HG03432 (cell line): Measurements from ENCODE around the gene FAM53B.

Source experiments
- ATAC-seq: cut with Tn5 transposase; IDR thresholded peaks from one replicate; pipeline ENCODE4 v1.9.1; 2021; ENCODE audit warnings: mild to moderate bottlenecking, moderate library complexity; ENCODE audit not compliant: unreplicated experiment

Gene FAM53B

DNA sequence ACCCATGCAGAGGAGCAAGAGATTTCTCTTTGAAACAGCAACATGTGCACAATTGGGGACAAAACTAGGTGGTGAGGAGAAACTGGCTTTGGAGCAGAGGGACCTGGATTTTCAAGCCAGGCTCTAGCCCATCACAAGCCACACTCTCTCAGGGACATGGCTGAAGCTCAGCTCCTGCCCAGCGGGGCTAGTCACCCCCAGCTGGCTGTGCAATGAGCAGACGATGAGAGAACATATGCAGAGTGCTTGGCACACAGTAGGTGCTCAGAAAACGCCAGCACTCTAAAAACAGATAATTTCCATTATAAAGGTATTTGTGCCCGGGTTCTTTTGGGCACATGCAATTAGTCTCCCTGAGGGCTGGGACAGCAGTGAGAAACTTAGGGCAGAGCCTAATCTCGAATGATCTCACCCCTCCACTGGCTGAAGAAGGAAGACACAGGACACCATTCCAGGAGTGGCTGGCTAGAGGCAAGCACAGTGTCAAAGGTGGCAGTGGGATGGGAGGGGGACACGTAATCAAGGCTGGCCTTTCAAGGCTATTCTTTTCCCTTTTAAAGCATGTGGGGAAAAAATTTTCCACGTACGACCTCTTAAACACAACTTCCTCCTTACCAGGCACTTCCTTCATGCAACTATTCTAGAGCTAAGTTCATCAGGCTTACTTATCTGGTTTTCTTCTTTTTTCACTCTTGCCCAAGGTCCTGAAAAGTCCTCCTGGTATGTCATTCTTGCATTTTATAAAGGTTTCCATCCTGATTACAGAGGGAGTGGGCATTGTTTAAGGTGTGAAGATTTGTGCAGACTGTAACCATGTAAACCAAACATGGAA lies 15.1 kb downstream of the FAM53B start:
- no peak for ATAC-seq

GRCh38 chr10:124728071-124728829 lies 15.9 kb downstream of the FAM53B start:
- peak; percentile 27 for ATAC-seq

DNA sequence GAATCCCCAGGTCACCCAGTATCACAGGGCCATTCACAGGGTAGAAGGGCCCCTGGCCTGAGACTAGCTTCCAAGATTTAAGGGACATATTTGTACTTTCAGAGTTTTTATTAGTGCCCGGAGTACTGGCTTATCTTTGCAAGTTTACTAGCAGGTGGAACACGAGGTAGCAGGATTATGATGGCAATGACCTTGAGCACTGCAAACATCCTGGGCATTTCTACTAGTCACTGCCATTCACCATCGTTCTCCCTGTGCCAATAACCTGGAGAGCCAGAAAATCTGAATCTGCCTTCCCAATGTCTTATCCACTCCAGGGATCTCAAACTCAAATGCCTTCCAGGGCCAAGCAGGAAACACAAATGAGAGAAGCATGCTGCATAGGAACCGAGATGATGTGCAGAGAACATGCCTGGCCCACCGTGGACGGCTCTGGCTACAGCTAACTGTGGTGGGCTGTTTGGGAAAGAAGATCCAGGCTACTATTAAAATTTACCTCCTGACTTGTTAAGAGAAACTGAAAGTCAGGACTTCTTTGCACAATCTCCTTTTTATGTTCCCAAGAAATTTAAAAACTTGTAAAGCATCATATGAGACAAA lies 16.7 kb downstream of the FAM53B start:
- ATAC-seq, result no peak

DNA sequence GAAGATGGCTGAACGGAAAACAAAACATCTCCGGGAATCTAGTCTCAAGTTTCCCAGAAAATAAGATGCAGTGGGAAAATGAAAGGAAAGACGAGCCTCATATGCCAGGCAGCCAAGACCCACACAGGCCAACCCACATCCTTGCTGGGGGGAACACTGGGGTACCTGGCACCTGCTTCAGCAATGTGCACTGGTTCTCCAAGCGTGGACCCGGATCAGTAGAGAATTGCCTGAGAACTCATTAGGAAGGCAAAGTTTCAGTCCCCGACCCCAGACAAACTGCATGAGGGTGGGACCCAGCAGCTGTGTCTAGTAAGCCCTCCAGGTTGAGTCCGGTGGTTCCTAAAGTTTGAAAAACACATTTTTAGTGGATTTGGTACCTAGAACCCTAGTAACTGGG lies 18.4 kb downstream of the FAM53B start:
- ATAC-seq, result no peak

- ATAC-seq, result no peak
Observed at GRCh38 chr10:124725171-124725631, 19.0 kb downstream of the FAM53B start.

GRCh38 chr10:124724279-124725027 lies 19.7 kb downstream of the FAM53B start:
- no peak for ATAC-seq

DNA sequence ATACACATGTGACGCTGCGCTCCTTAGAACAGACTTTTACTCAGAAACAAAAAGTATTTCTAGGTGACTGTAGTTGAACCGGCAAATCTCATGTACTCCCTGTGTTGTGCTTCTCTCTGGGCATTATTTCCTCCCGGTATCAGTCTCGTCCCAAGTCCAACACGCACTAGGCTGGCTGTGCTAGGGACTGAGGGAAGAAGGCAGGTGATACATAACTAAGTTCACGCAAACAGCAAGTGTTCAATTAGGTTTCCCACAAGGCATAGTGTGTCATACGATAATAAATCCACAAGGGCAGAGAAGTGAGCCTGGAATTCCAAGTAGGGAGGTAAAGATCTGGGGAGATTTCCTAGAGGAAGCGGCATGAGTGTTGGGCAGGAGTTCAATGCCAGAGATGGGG lies 20.4 kb downstream of the FAM53B start:
- ATAC-seq, result no peak

DNA sequence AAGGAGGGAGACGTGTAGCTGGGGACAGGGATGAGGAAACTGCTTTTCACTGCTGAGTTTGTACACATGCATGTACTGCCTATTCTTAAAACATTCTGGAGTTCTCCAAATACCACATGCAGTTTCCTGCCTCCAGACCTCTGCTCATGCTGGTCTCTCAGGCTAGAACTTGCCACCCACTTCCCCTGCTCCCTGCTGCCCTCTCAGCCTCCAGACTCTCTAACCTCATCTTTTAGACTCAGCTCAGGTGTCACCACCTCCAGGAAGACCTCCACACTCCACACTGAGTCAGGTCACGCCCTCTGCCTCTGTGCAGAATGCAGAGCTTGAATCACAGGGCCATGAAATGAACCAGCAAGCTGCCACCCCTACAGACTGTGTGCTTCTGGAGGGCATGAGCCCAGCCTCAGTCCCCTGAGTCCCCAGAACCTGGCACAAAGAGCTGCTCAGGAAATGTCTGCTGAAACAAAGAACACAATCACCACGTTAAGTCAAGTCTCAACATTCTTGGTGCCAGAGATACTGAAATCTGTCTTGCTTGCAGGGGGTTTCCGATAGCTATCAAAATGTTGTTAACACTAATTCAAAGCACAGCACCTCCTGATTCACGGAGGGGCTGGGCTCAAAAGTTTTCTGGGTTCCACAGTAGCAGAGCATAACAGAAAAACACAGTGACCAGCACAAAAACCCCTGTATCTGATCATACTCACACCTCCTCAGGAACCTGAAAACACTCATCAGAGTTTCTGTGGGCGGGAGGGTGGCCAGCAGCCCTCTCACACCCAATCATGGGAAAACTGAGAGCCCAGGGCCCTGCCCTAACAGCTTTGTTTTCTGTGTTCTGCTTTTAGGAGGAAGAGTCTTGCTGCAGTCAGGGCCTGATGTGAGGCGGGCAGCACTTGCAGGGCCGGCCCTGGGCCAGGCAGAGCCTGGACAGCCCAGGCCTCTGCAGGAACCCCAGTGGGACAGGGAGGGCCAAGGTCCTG lies 21.1 kb downstream of the FAM53B start:
- ATAC-seq, result peak; percentile 70

GRCh38 chr10:124721330-124722045 lies 22.7 kb downstream of the FAM53B start:
- ATAC-seq, result no peak

DNA sequence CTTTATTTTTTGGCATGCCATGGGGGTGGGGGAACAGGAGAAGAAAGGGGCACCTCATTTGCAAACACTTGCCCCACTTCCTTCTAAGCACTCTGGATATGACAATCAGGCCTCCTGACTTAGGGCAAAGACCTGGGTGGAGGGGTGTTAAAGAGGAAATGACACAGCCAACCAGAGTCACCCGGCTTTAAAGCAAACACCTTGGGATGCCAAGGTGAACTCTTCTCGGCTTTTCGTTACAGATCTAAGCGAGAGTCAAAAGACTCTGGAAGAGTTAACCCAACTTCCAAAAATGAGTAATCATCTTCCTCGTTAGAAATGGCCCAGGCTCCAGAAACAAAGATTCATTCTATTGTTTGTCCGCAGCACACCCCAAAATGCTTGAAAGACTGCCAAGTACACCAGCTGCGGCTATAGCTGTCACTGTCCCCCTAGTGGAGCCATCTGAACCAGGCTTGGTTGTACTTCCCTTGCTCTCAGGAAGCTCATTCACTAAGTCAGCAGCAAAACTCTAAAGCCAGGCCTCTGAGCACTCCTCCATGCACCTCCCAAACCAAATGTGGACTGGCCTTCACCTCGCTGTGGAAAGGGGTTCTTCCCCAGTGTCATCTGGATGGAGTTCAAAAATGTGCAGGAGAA lies 24.8 kb downstream of the FAM53B start:
- peak; percentile 44 for ATAC-seq

DNA sequence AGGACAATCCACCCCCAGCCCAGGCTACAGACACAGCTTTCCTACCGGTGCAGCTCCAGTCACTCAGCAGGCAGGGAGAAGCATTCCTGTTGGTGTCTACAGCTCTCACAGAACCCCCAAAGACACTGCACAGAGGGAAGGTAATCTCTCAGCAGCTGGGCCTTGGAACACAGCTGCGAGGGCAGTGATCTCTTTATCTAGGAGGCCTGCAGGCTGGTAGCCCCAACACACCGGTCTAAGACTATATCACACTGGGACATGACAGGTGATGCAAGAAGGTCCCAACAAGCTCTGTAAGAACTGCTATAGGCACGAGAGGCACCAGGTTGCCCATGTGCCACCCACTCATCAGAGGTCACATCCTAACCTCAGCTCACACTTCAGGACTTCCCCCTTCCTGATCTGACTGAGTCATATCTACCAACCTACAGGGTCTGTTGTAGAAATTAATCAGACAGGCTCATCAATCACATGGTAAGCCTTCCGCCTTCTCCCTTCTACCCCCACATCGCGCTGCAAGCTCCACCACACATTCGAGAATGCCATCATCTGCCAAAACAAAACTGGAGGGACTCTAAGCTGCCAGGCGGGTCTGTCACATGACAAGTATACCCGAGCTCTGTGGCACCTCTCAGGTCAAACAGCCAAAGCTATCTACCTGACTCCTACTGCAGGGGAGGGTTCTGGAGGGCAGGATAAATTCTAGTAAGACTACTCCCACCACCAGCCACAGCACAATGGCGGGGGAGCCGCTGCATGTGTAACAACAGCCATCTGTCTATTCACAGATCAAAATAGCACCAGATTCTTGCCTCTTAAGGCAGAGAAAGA lies 26.1 kb downstream of the FAM53B start:
- ATAC-seq, result peak; percentile 70

- no peak for ATAC-seq
Observed at GRCh38 chr10:124717041-124717757, 27.0 kb downstream of the FAM53B start.

- ATAC-seq, result no peak
Observed at GRCh38 chr10:124716369-124716768, 27.8 kb downstream of the FAM53B start.

- no peak for ATAC-seq
Observed at GRCh38 chr10:124715439-124715838, 28.7 kb downstream of the FAM53B start.

DNA sequence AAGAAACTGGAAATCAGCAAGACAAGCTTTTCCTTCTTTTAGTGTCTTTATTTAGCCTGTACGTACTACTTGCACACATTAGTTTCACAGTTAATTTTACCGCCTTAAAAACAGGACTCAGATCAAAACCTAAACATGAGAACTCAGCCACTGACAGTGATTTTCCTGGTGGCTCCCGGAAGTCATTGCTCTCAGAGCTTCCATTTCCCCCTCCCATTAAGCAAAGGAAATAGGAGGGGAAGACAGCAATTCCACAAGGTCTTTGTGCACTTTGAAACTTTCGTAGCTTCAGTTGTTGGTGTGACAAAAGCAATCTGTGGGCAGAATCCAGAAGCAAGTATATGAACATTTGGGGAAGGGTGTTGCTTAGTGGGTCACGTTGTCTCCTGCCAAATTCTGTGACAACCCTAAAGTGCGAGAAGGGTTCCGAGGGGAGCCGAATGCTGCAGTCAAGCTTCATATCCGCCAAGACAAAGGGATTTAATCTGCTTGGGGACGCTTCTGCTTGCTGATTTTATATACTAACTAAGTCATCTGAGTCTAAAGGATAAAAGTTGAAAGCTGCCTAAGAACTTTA lies 30.4 kb downstream of the FAM53B start:
- no peak for ATAC-seq

- no peak for ATAC-seq
Observed at GRCh38 chr10:124712704-124713407, 31.3 kb downstream of the FAM53B start.
